Ishikawa (cell line): ENCODE results near the gene TMPRSS12.

Experiments
- CEBPB ChIP-seq: IDR thresholded peaks from 2 replicates; pipeline ENCODE4 v1.6.1; 2012
- CREB1 ChIP-seq: IDR thresholded peaks from 2 replicates; pipeline ENCODE4 v1.6.1; 2012; ENCODE audit warnings: low read depth
- EGR1 ChIP-seq: IDR thresholded peaks from 2 replicates; pipeline ENCODE4 v1.6.1; 2012
- EP300 ChIP-seq: IDR thresholded peaks from 2 replicates; pipeline ENCODE4 v1.6.1; 2012; ENCODE audit warnings: borderline replicate concordance
- FOXM1 ChIP-seq: IDR thresholded peaks from 2 replicates; pipeline ENCODE4 v1.6.1; 2012; ENCODE audit warnings: low read depth, borderline replicate concordance
- NFIC ChIP-seq: IDR thresholded peaks from 2 replicates; pipeline ENCODE4 v1.6.1; 2012
- RAD21 ChIP-seq: IDR thresholded peaks from 2 replicates; pipeline ENCODE4 v1.6.1; 2012; ENCODE audit warnings: low read depth
- TAF1 ChIP-seq: IDR thresholded peaks from 2 replicates; pipeline ENCODE4 v1.6.1; 2012; ENCODE audit warnings: low read depth, mild to moderate bottlenecking
- TCF12 ChIP-seq: IDR thresholded peaks from 2 replicates; pipeline ENCODE4 v1.6.1; 2012; ENCODE audit warnings: low read depth
- TEAD4 ChIP-seq: IDR thresholded peaks from 2 replicates; pipeline ENCODE4 v1.6.1; 2012
- USF1 ChIP-seq: IDR thresholded peaks from 2 replicates; pipeline ENCODE4 v1.6.1; 2012
- YY1 ChIP-seq: IDR thresholded peaks from 2 replicates; pipeline ENCODE4 v1.6.1; 2012; ENCODE audit warnings: low read depth
- ZBTB7A ChIP-seq: IDR thresholded peaks from 2 replicates; pipeline ENCODE4 v1.6.1; 2012; ENCODE audit warnings: low read depth
- TF ChIP-seq, protein P1 (sequence below): IDR thresholded peaks from 2 replicates; pipeline ENCODE4 v1.6.1; 2012; ENCODE audit warnings: low read depth, mild to moderate bottlenecking
- TF ChIP-seq, protein P2 (sequence below): IDR thresholded peaks from 2 replicates; pipeline ENCODE4 v1.6.1; 2012

The TMPRSS12 gene

DNA sequence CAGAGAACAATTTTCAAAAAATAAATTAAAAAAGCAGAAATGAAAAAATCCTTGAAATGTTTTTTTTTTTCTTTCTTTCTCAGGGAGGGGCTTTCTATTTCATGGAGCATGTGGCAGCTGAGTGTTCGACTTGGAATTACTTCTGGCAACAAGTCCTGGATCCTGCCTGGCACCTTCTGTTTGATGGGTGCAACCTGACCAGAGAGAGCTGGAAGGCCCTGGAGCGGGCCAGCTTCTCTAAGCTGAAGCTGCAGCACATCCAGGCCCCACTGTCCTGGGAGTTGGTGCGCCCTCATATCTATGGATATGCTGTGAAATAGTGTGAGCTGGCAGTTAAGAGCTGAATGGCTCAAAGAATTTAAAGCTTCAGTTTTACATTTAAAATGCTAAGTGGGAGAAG lies 87.1 kb downstream of the TMPRSS12 start:
- TF ChIP-seq TCF12: no peak
- TF ChIP-seq ZBTB7A: no peak
- TF ChIP-seq FOXM1: no peak
- TF ChIP-seq EGR1: no peak

DNA sequence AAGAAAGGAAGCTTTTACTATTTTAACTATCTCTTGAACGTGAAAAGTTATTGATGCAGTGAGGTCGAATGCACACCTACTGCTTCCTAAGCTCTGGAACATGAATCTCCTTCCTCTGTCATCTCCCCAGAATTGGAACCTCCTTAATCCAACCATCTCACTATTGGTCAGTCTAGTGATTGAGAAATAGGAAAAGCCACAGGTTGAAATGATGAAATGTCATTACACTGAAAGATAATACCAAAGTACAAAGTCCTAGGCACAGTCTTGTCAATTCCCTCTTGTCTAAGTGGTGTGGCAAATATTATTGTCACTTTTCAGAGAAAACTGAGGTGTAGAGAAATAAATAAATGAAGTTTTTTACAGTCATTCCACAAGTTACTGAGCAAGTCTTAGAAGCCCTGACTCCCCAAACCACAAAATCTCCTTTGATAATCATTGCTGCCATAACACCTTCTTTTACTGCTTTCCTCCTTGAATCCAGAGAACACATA lies 90.1 kb downstream of the TMPRSS12 start:
- TF ChIP-seq ZBTB7A (no peak), CEBPB (no peak), TAF1 (no peak), RAD21 (no peak), USF1 (no peak), TEAD4 (no peak), EGR1 (no peak), NFIC (no peak), YY1 (no peak), EP300 (no peak), FOXM1 (no peak), TCF12 (no peak), CREB1 (no peak)
- TF ChIP-seq, protein P1, sequence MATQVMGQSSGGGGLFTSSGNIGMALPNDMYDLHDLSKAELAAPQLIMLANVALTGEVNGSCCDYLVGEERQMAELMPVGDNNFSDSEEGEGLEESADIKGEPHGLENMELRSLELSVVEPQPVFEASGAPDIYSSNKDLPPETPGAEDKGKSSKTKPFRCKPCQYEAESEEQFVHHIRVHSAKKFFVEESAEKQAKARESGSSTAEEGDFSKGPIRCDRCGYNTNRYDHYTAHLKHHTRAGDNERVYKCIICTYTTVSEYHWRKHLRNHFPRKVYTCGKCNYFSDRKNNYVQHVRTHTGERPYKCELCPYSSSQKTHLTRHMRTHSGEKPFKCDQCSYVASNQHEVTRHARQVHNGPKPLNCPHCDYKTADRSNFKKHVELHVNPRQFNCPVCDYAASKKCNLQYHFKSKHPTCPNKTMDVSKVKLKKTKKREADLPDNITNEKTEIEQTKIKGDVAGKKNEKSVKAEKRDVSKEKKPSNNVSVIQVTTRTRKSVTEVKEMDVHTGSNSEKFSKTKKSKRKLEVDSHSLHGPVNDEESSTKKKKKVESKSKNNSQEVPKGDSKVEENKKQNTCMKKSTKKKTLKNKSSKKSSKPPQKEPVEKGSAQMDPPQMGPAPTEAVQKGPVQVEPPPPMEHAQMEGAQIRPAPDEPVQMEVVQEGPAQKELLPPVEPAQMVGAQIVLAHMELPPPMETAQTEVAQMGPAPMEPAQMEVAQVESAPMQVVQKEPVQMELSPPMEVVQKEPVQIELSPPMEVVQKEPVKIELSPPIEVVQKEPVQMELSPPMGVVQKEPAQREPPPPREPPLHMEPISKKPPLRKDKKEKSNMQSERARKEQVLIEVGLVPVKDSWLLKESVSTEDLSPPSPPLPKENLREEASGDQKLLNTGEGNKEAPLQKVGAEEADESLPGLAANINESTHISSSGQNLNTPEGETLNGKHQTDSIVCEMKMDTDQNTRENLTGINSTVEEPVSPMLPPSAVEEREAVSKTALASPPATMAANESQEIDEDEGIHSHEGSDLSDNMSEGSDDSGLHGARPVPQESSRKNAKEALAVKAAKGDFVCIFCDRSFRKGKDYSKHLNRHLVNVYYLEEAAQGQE: no peak
- TF ChIP-seq, protein P2, sequence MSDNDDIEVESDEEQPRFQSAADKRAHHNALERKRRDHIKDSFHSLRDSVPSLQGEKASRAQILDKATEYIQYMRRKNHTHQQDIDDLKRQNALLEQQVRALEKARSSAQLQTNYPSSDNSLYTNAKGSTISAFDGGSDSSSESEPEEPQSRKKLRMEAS: no peak

GRCh38 chr12:50933459-50934124 lies 90.9 kb downstream of the TMPRSS12 start:
- TF ChIP-seq FOXM1: no peak
- no peak for TF ChIP-seq USF1
- TF ChIP-seq, protein P1: no peak
- TF ChIP-seq CREB1: no peak
- TF ChIP-seq, protein P2: no peak
- no peak for TF ChIP-seq RAD21
- TF ChIP-seq EP300: no peak
- TF ChIP-seq CEBPB: no peak
- TF ChIP-seq TAF1: no peak
- no peak for TF ChIP-seq NFIC
- TF ChIP-seq ZBTB7A: no peak
- no peak for TF ChIP-seq TCF12
- TF ChIP-seq EGR1: no peak

GRCh38 chr12:50934371-50934851 lies 91.7 kb downstream of the TMPRSS12 start:
- no peak for TF ChIP-seq EP300
- no peak for TF ChIP-seq EGR1
- no peak for TF ChIP-seq RAD21
- no peak for TF ChIP-seq TCF12
- no peak for TF ChIP-seq TAF1
- no peak for TF ChIP-seq TEAD4
- TF ChIP-seq, protein P2: no peak
- no peak for TF ChIP-seq YY1
- no peak for TF ChIP-seq ZBTB7A
- no peak for TF ChIP-seq FOXM1
- TF ChIP-seq, protein P1: no peak
- TF ChIP-seq USF1: no peak
- TF ChIP-seq CEBPB: no peak
- TF ChIP-seq NFIC: no peak
